Measurements from ENCODE around the gene BECN2.

- no peak for TF ChIP-seq CTCF (IDR thresholded peaks at IDR 0.05)
- no peak for TF ChIP-seq POLR2AphosphoS5 (IDR thresholded peaks at IDR 0.05; ENCODE audit: low read depth, low read length)
- no peak for TF ChIP-seq RAD21 (IDR thresholded peaks at IDR 0.05; ENCODE audit: low read length)
- TF ChIP-seq ZBTB33 (IDR thresholded peaks at IDR 0.05; ENCODE audit: borderline replicate concordance, low read depth) = no peak
- TF ChIP-seq ELF1 (IDR thresholded peaks at IDR 0.05) = no peak
- TF ChIP-seq NRF1 (IDR thresholded peaks at IDR 0.05; ENCODE audit: low read depth, low read length) = no peak
- no peak for TF ChIP-seq REST (IDR thresholded peaks at IDR 0.05; ENCODE audit: low read depth, low read length)
- no peak for TF ChIP-seq GABPA (IDR thresholded peaks at IDR 0.05; ENCODE audit: low read depth)
- TF ChIP-seq RFX5 (IDR thresholded peaks at IDR 0.05; ENCODE audit: low read length) = no peak
- peak; percentile 38; the same call in 1 of the 2 replicates for TF ChIP-seq GATA2 (CRISPR knock-in tag; IDR thresholded peaks at IDR 0.05)
Observed at GRCh38 chr1:242002510-242002909, 44.9 kb downstream of the BECN2 start.
